Measurements from ENCODE around the gene RHOU. TPM values are rescaled to one million over a fixed set of nuclear protein-coding genes. Genes with fewer than 3 reads are reported as not detected.

RHOU gene
- total RNA-seq, 2 experiments from 2014 or later: 1.2 TPM

DNA sequence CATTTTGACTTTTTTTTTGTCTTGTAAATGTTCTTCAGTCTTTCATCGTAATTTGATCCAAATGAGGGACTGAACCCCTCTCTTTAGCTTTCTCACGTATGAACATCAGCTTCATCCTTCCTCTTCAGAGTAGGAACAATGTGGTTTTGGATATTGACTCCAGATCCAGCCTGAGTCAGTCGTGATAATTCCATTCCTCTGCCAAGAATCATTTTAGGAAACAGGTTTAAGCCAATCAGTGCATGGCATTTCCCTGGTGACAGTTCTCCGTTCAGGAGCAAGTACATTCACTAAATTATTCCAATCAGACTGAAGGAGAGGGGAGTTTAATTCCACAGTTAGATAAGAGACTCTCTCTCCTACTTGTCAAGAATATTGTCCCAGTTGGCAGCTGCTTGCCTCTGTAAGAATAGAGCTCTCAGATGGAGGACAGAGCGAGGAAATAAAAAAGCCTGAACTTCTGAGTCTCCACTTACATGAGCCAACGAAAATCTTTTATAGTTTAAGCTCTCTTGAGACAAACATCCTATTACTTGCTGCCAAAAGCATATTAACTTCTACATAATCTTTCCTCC is 18.6 kb downstream of the RHOU start:
- Mint-ChIP-seq H3K4me3 (no peak overlapping the region), H3K4me1 (ENCODE audit: low read depth) (peaks cover 6% of the 10 kb centered on the region), H3K9me3 (no peaks in the 10 kb centered on the region), H3K27me3 (peaks cover 21% of the 10 kb centered on the region), H3K27ac (no peak overlapping the region), H3K36me3 (ENCODE audit: low read depth) (no peaks in the 10 kb centered on the region)
- no peak for TF ChIP-seq CTCF (IDR thresholded peaks at IDR 0.05)
- DNase-seq: no peak
- intact Hi-C loops (cut with micrococcal nuclease): no loop called here
- ATAC-seq: no peak
- ChIA-PET POLR2A (no interaction called here), CTCF (interaction anchor here (1.1 kb wide), 1 partner anchor 18 kb away, joined by 3 read pairs; no protein-coding TSS in a partner anchor)

DNA sequence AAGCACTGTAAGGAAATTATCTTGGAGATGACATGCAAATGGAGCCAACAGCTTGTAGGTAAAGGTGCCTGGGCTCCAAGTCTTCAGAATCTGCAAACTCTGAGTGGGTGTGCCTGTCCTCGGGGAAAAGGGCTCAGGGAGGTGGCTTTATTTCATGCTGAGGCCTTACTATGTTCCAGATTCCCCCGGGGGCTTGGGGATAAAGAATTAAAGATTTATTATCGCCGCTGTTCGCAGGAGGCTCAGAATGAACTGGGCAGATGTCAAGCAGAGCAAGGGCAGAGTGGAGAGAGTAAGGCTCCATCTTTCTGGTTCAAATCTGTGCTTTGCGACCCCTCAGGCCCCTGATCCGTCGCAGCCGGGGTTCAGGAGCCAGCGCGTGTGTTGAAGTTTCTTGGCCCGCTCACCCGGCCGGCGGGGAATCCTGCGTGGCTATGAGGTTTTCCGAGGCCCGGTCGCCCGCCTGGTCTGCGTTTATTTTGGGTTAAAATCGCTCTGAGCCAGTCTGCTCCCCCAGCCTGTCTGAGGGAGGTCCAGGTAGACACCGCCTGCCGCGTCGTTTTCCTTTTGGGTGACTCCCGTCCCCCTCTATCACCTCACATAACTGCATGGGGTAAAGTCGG is 19.5 kb downstream of the RHOU start:
- peaks cover 21% of the 10 kb centered on the region for H3K27me3 Mint-ChIP-seq
- ATAC-seq (no peak), DNase-seq (no peak)
- H3K4me1 Mint-ChIP-seq (ENCODE audit: low read depth): peaks cover 5% of the 10 kb centered on the region
- H3K27ac Mint-ChIP-seq: no peak overlapping the region
- no peak overlapping the region for H3K4me3 Mint-ChIP-seq
- H3K9me3 Mint-ChIP-seq: no peaks in the 10 kb centered on the region
- intact Hi-C loops (cut with micrococcal nuclease): no loop called here
- ChIA-PET POLR2A (no interaction called here), CTCF (no interaction called here)
- H3K36me3 Mint-ChIP-seq (ENCODE audit: low read depth): no peaks in the 10 kb centered on the region
- no peak for TF ChIP-seq CTCF (IDR thresholded peaks at IDR 0.05)

- no peaks in the 10 kb centered on the region for H3K36me3 Mint-ChIP-seq (ENCODE audit: low read depth)
- no peak overlapping the region for H3K27ac Mint-ChIP-seq
- H3K4me1 Mint-ChIP-seq (ENCODE audit: low read depth): peaks cover 5% of the 10 kb centered on the region
- no peak for ATAC-seq
- ChIA-PET POLR2A (no interaction called here), CTCF (no interaction called here)
- DNase-seq: no peak
- H3K4me3 Mint-ChIP-seq: no peak overlapping the region
- H3K27me3 Mint-ChIP-seq: peaks cover 21% of the 10 kb centered on the region
- H3K9me3 Mint-ChIP-seq: no peaks in the 10 kb centered on the region
- intact Hi-C loops (cut with micrococcal nuclease): no loop called here
- no peak for TF ChIP-seq CTCF (IDR thresholded peaks at IDR 0.05)
Observed at GRCh38 chr1:228755800-228756199, 20.5 kb downstream of the RHOU start.

GRCh38 chr1:228756457-228756856 is 21.2 kb downstream of the RHOU start:
- POLR2A ChIA-PET: no interaction called here
- TF ChIP-seq CTCF (IDR thresholded peaks at IDR 0.05): no peak
- CTCF ChIA-PET: no interaction called here
- Mint-ChIP-seq H3K9me3 (no peaks in the 10 kb centered on the region), H3K36me3 (ENCODE audit: low read depth) (no peaks in the 10 kb centered on the region), H3K4me3 (no peak overlapping the region), H3K27me3 (peaks cover 21% of the 10 kb centered on the region), H3K4me1 (ENCODE audit: low read depth) (peaks cover 5% of the 10 kb centered on the region), H3K27ac (no peak overlapping the region)
- ATAC-seq (no peak), DNase-seq (no peak)
- intact Hi-C loops (cut with micrococcal nuclease): no loop called here

- intact Hi-C loops (cut with micrococcal nuclease): no loop called here
- no peak for DNase-seq
- no peak overlapping the region for H3K4me3 Mint-ChIP-seq
- ATAC-seq: no peak
- H3K4me1 Mint-ChIP-seq (ENCODE audit: low read depth): peaks cover 5% of the 10 kb centered on the region
- ChIA-PET POLR2A (no interaction called here), CTCF (interaction anchor here (1.2 to 1.4 kb wide), 2 partner anchors 23 to 469 kb away, joined by 3 to 4 read pairs; partner anchors contain the start of gene RHOU)
- no peak for TF ChIP-seq CTCF (IDR thresholded peaks at IDR 0.05)
- peaks cover 17% of the 10 kb centered on the region for H3K27me3 Mint-ChIP-seq
- H3K9me3 Mint-ChIP-seq: no peaks in the 10 kb centered on the region
- no peak overlapping the region for H3K27ac Mint-ChIP-seq
- H3K36me3 Mint-ChIP-seq (ENCODE audit: low read depth): no peaks in the 10 kb centered on the region
Observed at GRCh38 chr1:228758447-228758846, 23.2 kb downstream of the RHOU start.

All from activated CD8-positive, alpha-beta T cell treated with anti-CD3 and anti-CD28 coated beads for 36 hours (primary cell).